Thoracic aorta (tissue), 2 donors: ENCODE measurements around the gene CTSH. TPM values are rescaled to one million over a fixed set of nuclear protein-coding genes. Genes with fewer than 3 reads are reported as not detected.
A peak's percentile ranks its signal among the peaks of the same experiment; 100 is the strongest.

Experiments used
- ATAC-seq: fragments of 150-250 bp; one replicate; pipeline ENCODE4 v1.8.0; 2017; ENCODE audit warnings: low read depth; ENCODE audit not compliant: insufficient number of reproducible peaks, low FRiP score
- DNase-seq: peaks from one replicate; pipeline ENCODE4 v3.0.0-alpha.2; 2020; ENCODE audit warnings: low spot score
- H3K27ac ChIP-seq, 2 donors: fragments of 200-600 bp; sonication (generic); 1 replicate in 1 of 2; 2 replicates in 1 of 2; pipeline ENCODE4 v1.5.1; 2016; ENCODE audit warnings: mild to moderate bottlenecking in 2 of 2, moderate library complexity in 2 of 2
- H3K27me3 ChIP-seq: fragments of 200-600 bp; sonication (generic); replicated peaks from 2 replicates; pipeline ENCODE4 v1.6.0; 2016; ENCODE audit warnings: mild to moderate bottlenecking; ENCODE audit not compliant: insufficient read depth
- H3K36me3 ChIP-seq: fragments of 200-600 bp; sonication (generic); one replicate; pipeline ENCODE4 v1.5.1; 2016
- H3K4me1 ChIP-seq, 2 donors: fragments of 200-600 bp; sonication (generic); 1 replicate in 1 of 2; 2 replicates in 1 of 2; pipeline versions ENCODE4 v1.5.1 to v1.6.0; 2016; ENCODE audit warnings: low read depth in 2 of 2, mild to moderate bottlenecking in 1 of 2; ENCODE audit not compliant: control insufficient read depth in 1 of 2
- H3K4me3 ChIP-seq: fragments of 200-600 bp; sonication (generic); 2 replicates; pipeline ENCODE4 v1.5.1; 2016; ENCODE audit warnings: mild to moderate bottlenecking
- H3K9me3 ChIP-seq: fragments of 200-600 bp; sonication (generic); 2 replicates; pipeline ENCODE4 v1.5.1; 2016
- total RNA-seq, 2 donors: library from RNA; depleted of rRNA; stranded (reverse); fragments of >200 nt; gene quantifications; one replicate each; pipeline versions ENCODE4 v1.1.0 to v1.2.3, GENCODE V29; 2016
- TF ChIP-seq, protein P1 (sequence below): fragments of 200-600 bp; sonication (generic); IDR thresholded peaks from one replicate; pipeline ENCODE4 v1.5.1; 2019; ENCODE audit warnings: antibody characterized with exemption

The CTSH gene
- total RNA-seq, 2 donors from 2014 or later, result 136 to 149 TPM

DNA sequence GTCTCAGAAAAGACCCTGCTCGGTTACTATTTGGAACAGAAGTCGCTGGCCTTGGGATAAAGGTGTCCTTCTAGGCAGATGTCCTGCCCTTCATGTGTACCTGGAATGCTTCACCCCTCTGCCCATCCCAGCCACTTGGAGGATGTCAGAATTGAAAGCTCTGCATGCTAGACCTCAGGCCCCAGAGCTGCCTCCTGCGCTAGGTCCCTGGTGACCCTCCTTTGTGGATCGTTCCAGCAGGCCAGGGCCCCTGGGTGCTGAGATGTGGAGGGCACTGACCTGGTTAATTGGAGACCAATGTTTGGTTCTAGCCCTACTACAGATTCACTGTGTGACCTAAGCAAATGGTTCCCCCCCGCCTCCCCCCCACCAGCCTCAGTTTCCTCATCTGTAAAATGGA lies 2.7 kb upstream of the CTSH start:
- H3K9me3 ChIP-seq, result no peaks in the 10 kb centered on the region
- TF ChIP-seq, protein P1, sequence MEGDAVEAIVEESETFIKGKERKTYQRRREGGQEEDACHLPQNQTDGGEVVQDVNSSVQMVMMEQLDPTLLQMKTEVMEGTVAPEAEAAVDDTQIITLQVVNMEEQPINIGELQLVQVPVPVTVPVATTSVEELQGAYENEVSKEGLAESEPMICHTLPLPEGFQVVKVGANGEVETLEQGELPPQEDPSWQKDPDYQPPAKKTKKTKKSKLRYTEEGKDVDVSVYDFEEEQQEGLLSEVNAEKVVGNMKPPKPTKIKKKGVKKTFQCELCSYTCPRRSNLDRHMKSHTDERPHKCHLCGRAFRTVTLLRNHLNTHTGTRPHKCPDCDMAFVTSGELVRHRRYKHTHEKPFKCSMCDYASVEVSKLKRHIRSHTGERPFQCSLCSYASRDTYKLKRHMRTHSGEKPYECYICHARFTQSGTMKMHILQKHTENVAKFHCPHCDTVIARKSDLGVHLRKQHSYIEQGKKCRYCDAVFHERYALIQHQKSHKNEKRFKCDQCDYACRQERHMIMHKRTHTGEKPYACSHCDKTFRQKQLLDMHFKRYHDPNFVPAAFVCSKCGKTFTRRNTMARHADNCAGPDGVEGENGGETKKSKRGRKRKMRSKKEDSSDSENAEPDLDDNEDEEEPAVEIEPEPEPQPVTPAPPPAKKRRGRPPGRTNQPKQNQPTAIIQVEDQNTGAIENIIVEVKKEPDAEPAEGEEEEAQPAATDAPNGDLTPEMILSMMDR, result no peak
- no peaks in the 10 kb centered on the region for H3K27me3 ChIP-seq
- DNase-seq (no peak), ATAC-seq (no peak)
- no peak overlapping the region for H3K27ac ChIP-seq
- no peaks in the 10 kb centered on the region for H3K36me3 ChIP-seq
- H3K4me1 ChIP-seq, result peaks cover 7 to 27% of the 10 kb centered on the region in 2 donors
- H3K4me3 ChIP-seq, result no peak overlapping the region

DNA sequence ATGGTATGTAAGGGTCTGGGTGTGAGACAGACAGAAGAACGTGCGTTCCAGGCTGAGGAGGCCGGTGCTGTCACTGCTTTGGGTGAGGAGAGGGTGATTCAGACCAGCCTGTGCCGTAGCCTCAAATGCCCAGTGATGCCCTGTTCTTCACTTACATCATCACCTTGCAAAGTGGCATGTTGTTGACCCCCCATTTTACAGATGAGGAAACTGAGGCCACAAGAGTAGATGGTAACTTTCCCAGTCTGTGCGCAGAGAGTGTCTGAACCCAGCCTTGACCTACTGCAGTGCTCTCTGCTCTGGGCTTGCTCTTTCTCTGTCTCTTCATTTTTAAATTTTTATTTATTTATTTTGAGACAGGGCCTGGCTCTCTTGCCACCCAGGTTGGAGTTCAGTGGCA lies 1.6 kb upstream of the CTSH start:
- no peak overlapping the region for H3K27ac ChIP-seq
- TF ChIP-seq, protein P1, result no peak
- H3K9me3 ChIP-seq, result no peaks in the 10 kb centered on the region
- peaks cover 2 to 21% of the 10 kb centered on the region in 2 donors for H3K4me1 ChIP-seq
- DNase-seq (no peak), ATAC-seq (no peak)
- H3K4me3 ChIP-seq, result no peak overlapping the region
- H3K27me3 ChIP-seq, result no peaks in the 10 kb centered on the region
- no peaks in the 10 kb centered on the region for H3K36me3 ChIP-seq

DNA sequence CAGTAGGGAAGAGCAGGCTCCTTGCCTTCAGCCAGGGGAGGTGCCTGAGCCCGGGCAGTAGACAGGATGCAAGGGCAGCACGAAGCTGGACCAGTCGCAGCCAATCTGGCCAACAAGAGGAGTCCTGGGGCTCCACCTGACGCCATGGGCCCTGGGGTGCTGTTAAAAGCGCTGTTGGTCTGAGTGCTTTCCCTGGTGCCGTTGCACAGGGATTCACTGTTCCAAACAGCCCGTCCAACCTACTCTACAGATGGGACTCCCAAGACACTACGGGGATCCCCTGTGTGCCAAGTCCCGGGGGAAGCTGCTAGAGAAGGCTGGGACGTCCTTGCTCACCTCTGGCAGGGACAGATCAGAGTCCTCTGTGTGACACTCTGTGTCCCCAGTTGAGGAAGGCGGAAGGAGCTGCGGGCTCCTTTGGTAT lies 632 bp downstream of the CTSH start:
- H3K4me1 ChIP-seq, result peaks cover 0 to 23% of the 10 kb centered on the region in 2 donors
- TF ChIP-seq, protein P1, result no peak
- no peak for ATAC-seq

DNA sequence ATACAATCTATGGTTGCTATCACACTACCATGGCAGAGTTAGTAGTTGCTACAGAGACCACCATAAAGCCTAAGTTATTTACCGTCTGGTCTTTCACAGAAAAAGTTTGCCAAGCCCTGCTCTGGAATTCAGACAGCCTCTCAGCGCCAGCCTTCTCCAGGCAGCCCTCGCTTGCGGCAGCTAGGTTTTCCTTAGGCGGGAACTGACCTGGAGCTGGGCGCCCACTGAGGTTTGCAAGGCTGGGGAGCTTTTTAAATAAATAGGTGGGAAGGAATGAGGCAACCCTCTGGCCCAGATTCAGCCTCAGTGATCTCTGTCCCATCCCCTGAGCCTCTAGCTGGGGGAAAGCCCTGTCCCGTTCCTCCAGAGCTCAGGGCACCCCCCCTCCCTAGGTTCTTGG lies 1.2 kb downstream of the CTSH start:
- Histone ChIP-seq H3K27ac (peak overlapping the region in 1 of 2 donors; percentile 12), H3K27me3 (no peaks in the 10 kb centered on the region), H3K9me3 (no peaks in the 10 kb centered on the region), H3K4me1 (peaks cover 0 to 23% of the 10 kb centered on the region in 2 donors), H3K4me3 (peak overlapping the region; percentile 90), H3K36me3 (no peaks in the 10 kb centered on the region)
- no peak for ATAC-seq
- TF ChIP-seq, protein P1, result no peak
- DNase-seq, result no peak

More for the DNA sequence above, 632 bp downstream of the CTSH start:
- no peaks in the 10 kb centered on the region for H3K36me3 ChIP-seq
- H3K27ac ChIP-seq, result peak overlapping the region in 1 of 2 donors; percentile 12
- H3K27me3 ChIP-seq, result no peaks in the 10 kb centered on the region
- H3K4me3 ChIP-seq, result peak overlapping the region; percentile 90
- DNase-seq, result no peak
- H3K9me3 ChIP-seq, result no peaks in the 10 kb centered on the region

DNA sequence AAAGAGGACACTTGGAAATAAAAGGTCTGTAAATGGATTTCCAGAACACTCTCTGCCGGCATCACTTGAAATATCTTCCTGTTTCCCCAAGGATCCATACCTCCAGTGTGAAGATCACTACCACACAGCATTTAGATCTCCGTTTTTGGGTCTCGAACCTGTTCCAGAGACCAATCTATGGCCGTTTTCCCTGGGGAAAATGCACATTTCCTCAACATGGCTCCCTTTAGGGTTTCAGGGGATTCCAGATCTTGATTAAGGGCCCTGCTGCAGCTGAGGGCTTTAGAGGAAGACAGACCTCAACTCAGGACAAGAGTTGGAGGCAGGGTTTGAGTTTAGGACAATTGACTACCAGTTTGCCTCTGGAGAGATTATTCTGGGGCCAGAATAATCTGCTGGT lies 2.1 kb downstream of the CTSH start:
- TF ChIP-seq, protein P1, result no peak
- Histone ChIP-seq H3K27me3 (no peaks in the 10 kb centered on the region), H3K9me3 (no peaks in the 10 kb centered on the region), H3K4me1 (peaks cover 0 to 23% of the 10 kb centered on the region in 2 donors), H3K27ac (no peak overlapping the region), H3K4me3 (no peak overlapping the region), H3K36me3 (no peaks in the 10 kb centered on the region)
- DNase-seq (no peak), ATAC-seq (no peak)
